DND-41 (cell line): ENCODE results near the gene ZNF644.
"Not testable (repeated sequence)": the region's sequence is repeated elsewhere in the genome, so short reads cannot be mapped to it uniquely, and the experiment has no call there.

Experiments used
- ATAC-seq: fragments of 200-7000 bp; cut with Tn5 transposase; 3 replicates; pipeline ENCODE4 v1.9.1; 2021; ENCODE audit warnings: low read depth; ENCODE audit not compliant: insufficient read depth
- DNase-seq: peaks from one replicate; pipeline ENCODE4 v3.0.0-alpha.2; 2020
- H2AFZ ChIP-seq: 2 replicates; pipeline ENCODE4 v1.6.0; 2012; ENCODE audit warnings: low read depth, low read length
- H3K27ac ChIP-seq: 2 replicates; pipeline ENCODE4 v1.5.1; 2012; ENCODE audit warnings: low read length, inconsistent platforms
- H3K27me3 ChIP-seq: fragments of 200-600 bp; sonication (generic); 2 replicates; pipeline ENCODE4 v1.6.0; 2012; ENCODE audit warnings: low read length, mild to moderate bottlenecking, inconsistent platforms; ENCODE audit not compliant: insufficient read depth, poor library complexity
- H3K36me3 ChIP-seq: 2 replicates; pipeline ENCODE4 v1.5.1; 2012; ENCODE audit warnings: low read length, inconsistent platforms; ENCODE audit not compliant: insufficient read depth
- H3K4me1 ChIP-seq: 2 replicates; pipeline ENCODE4 v1.5.1; 2012; ENCODE audit warnings: mild to moderate bottlenecking, low read length; ENCODE audit not compliant: insufficient read depth
- H3K4me2 ChIP-seq: 2 replicates; pipeline ENCODE4 v1.6.0; 2012; ENCODE audit warnings: mild to moderate bottlenecking, moderate library complexity, low read length, inconsistent platforms; ENCODE audit not compliant: insufficient read depth
- H3K4me3 ChIP-seq, 2 experiments: fragments of 200-600 bp in 1 of 2; shearing (Covaris generic) in 1 of 2; 2 replicates each; pipeline ENCODE4 v1.5.1; 2012 to 2016; ENCODE audit warnings: inconsistent platforms in 2 of 2, low read length in 2 of 2, mild to moderate bottlenecking in 2 of 2, low read depth in 1 of 2, moderate library complexity in 1 of 2
- H3K79me2 ChIP-seq: 2 replicates; pipeline ENCODE4 v1.6.0; 2012; ENCODE audit warnings: low read length, inconsistent platforms; ENCODE audit not compliant: insufficient read depth
- H3K9ac ChIP-seq: 2 replicates; pipeline ENCODE4 v1.6.0; 2012; ENCODE audit warnings: low read depth, mild to moderate bottlenecking, inconsistent platforms, low read length, moderate library complexity
- H3K9me3 ChIP-seq: 2 replicates; pipeline ENCODE4 v1.5.1; 2012; ENCODE audit warnings: low read length, moderate library complexity, mild to moderate bottlenecking, inconsistent platforms; ENCODE audit not compliant: insufficient read depth, severe bottlenecking
- H4K20me1 ChIP-seq: 2 replicates; pipeline ENCODE4 v1.6.0; 2012; ENCODE audit warnings: low read length; ENCODE audit not compliant: insufficient read depth
- EZH2 ChIP-seq: IDR thresholded peaks from 3 replicates; pipeline ENCODE4 v1.6.1; 2012; ENCODE audit warnings: borderline replicate concordance, low read depth, mild to moderate bottlenecking, moderate library complexity, low read length, inconsistent platforms; ENCODE audit not compliant: severe bottlenecking
- TF ChIP-seq, protein P1 (sequence below): IDR thresholded peaks from 2 replicates; pipeline ENCODE4 v1.5.1; 2012; ENCODE audit warnings: borderline replicate concordance, low read length, moderate library complexity, mild to moderate bottlenecking; ENCODE audit not compliant: poor library complexity, severe bottlenecking; ENCODE audit errors: extremely low read depth

Gene ZNF644

DNA sequence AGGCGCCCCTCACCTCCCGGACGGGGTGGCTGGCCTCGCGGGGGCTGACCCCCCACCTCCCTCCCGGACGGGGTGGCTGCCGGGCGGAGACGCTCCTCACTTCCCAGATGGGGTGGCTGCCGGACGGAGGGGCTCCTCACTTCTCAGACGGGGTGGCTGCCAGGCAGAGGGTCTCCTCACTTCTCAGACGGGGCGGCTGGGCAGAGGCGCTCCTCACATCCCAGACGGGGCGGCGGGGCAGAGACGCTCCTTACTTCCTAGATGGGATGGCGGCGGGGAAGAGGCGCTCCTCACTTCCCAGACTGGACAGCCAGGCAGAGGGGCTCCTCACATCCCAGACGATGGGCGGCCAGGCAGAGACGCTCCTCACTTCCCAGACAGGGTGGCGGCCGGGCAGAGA, 130.1 kb downstream of the ZNF644 start:
- H3K27ac ChIP-seq, H3K9ac ChIP-seq, H3K4me2 ChIP-seq, H4K20me1 ChIP-seq, H2AFZ ChIP-seq, ATAC-seq, H3K27me3 ChIP-seq, DNase-seq, H3K79me2 ChIP-seq, H3K4me3 ChIP-seq, H3K9me3 ChIP-seq, H3K4me1 ChIP-seq: not testable (repeated sequence)
- peaks cover 12% of the 10 kb centered on the region; the same call in 1 of the 2 replicates for H3K36me3 ChIP-seq

DNA sequence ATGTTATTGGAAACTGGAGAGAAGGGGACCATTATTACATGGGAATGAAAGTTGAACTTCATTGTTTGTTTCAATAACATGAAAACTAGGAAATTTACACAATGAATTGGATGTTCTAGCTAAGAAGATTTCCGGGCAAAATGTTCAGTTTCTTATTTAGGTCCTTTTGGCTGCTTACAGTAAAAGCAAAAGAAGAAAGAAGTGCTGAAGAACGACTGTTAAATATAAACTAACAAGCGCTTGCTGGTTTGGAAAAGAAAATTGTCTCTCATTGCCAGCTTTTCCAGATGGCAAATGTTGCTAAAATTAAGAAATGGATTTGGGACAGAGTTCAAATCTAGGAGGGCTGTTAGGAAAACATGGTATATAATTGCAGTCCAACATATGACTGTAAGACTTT, 139.6 kb downstream of the ZNF644 start:
- no peak for TF ChIP-seq EZH2
- TF ChIP-seq, protein P1, sequence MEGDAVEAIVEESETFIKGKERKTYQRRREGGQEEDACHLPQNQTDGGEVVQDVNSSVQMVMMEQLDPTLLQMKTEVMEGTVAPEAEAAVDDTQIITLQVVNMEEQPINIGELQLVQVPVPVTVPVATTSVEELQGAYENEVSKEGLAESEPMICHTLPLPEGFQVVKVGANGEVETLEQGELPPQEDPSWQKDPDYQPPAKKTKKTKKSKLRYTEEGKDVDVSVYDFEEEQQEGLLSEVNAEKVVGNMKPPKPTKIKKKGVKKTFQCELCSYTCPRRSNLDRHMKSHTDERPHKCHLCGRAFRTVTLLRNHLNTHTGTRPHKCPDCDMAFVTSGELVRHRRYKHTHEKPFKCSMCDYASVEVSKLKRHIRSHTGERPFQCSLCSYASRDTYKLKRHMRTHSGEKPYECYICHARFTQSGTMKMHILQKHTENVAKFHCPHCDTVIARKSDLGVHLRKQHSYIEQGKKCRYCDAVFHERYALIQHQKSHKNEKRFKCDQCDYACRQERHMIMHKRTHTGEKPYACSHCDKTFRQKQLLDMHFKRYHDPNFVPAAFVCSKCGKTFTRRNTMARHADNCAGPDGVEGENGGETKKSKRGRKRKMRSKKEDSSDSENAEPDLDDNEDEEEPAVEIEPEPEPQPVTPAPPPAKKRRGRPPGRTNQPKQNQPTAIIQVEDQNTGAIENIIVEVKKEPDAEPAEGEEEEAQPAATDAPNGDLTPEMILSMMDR: no peak
- Histone ChIP-seq H3K4me3 (no peak overlapping the region), H3K4me2 (no peak overlapping the region), H3K9me3 (peaks cover 34% of the 10 kb centered on the region), H3K27me3 (no peaks in the 10 kb centered on the region), H4K20me1 (no peaks in the 10 kb centered on the region), H3K36me3 (no peaks in the 10 kb centered on the region; the same call in 1 of the 2 replicates), H3K4me1 (no peaks in the 10 kb centered on the region), H3K9ac (no peak overlapping the region), H3K27ac (no peak overlapping the region), H3K79me2 (no peaks in the 10 kb centered on the region), H2AFZ (no peak overlapping the region)
- DNase-seq (no peak), ATAC-seq (no peak)

DNA sequence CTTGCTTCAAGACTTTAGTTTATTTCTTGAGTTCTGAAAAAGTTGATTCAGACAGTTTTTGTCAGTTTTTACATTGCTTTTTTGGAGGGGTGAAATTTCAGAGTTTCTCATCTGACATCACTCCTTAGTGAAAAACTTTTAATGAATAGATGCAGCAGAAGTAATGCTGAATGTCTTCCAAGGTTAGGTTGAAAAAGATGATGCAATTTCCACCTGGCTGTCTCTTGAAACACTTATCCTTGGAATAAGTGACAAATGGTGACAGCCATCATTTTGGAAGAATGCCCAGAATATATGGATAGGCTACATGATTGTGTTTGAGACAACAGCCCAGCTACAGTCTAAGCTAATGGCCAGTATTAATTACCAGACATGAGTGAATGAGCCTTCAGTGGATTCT, 140.8 kb downstream of the ZNF644 start:
- H4K20me1 ChIP-seq: no peaks in the 10 kb centered on the region
- no peak for ATAC-seq
- no peak overlapping the region for H3K4me2 ChIP-seq
- no peaks in the 10 kb centered on the region; the same call in 1 of the 2 replicates for H3K36me3 ChIP-seq
- no peaks in the 10 kb centered on the region for H3K4me1 ChIP-seq
- TF ChIP-seq EZH2: no peak
- TF ChIP-seq, protein P1: no peak
- H2AFZ ChIP-seq: no peak overlapping the region
- no peak for DNase-seq
- no peak overlapping the region for H3K9ac ChIP-seq
- peaks cover 34% of the 10 kb centered on the region for H3K9me3 ChIP-seq
- no peaks in the 10 kb centered on the region for H3K27me3 ChIP-seq
- no peak overlapping the region for H3K4me3 ChIP-seq
- no peak overlapping the region for H3K27ac ChIP-seq
- H3K79me2 ChIP-seq: no peaks in the 10 kb centered on the region

DNA sequence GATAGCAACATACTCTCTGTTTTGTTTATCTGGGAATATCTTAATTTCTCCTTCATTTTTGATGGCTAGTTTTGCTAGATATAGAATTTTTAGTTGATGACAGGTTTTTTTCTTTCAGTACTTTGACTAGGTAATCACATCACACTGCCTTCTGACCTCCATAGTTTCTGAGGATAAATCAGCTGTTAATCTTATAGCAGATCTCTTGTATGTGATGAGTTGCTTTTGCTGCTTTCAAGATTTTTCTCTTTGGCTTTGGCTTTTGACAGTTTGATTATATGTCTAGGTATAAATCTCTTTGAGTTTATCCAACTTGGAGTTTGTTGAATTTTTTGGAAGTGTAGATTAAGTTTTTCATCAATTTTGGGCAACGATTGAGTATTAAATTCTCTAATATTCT, 142.6 kb downstream of the ZNF644 start:
- Histone ChIP-seq H3K27ac (no peak overlapping the region), H3K79me2 (no peaks in the 10 kb centered on the region), H3K4me2 (no peak overlapping the region), H3K9ac (no peak overlapping the region), H3K36me3 (no peaks in the 10 kb centered on the region; the same call in 1 of the 2 replicates), H4K20me1 (no peaks in the 10 kb centered on the region), H3K27me3 (no peaks in the 10 kb centered on the region), H3K9me3 (peaks cover 34% of the 10 kb centered on the region), H3K4me3 (no peak overlapping the region), H2AFZ (no peak overlapping the region), H3K4me1 (no peaks in the 10 kb centered on the region)
- no peak for DNase-seq
- no peak for ATAC-seq
- TF ChIP-seq, protein P1: no peak
- no peak for TF ChIP-seq EZH2
